ENCODE results near the gene GALNT8. TPM values are rescaled to one million over a fixed set of nuclear protein-coding genes. Genes with fewer than 3 reads are reported as not detected.

The GALNT8 gene
- total RNA-seq, 5 donors from 2014 or later (not counting 1 experiment from before 2014, with no cell fraction given) = 0.41 to 2.9 (median 1.5) TPM

DNA sequence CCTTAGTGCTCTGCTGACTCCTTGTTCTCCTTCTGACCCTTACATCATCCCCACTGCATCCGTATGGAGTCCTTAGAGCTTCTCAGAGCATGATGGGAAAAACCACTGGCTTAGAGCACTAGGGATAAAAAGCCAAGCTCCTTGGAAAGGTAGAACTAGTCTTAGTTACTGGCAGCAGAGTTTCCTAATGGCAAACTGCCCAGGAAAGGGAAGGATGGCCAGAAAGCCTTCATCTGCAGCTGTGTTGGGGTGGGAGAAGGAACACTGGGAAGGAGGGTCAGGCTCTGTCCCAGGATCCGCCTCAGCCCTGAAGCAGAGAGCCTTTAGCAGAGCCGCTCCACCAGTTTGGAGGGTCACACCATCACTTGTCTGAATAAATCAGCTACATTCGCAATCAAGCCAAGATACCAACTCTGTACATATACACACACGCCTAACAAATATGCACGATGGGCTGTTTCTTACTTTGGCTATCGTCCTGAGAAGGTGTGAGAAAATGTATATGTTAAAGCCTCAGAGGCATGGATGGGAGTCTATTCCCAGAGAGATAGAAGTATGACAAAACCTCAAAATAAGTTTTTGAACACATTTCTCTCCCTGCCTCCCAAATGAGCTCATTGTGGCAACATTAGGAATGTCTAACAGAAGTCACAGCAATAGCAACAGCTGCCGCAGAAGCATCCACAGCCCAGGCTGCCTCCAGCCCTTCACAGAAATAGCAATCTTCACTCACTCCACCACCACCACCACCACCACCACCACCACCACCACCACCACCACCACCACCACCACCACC is 18.6 kb upstream of the GALNT8 start:
- H3K9me3 ChIP-seq = peaks cover under 1% of the 10 kb centered on the region
- Mint-ChIP-seq H3K27me3 (peaks cover 2% of the 10 kb centered on the region in 2 donors), H3K9me3 (no peaks in the 10 kb centered on the region), H3K4me1 (no peaks in the 10 kb centered on the region), H3K27ac (no peak overlapping the region), H3K4me3 (no peak overlapping the region), H3K36me3 (peaks cover 22% of the 10 kb centered on the region)
- no peaks in the 10 kb centered on the region for H3K4me1 ChIP-seq (ENCODE audit: control insufficient read depth in 1 of 2, extremely low read depth in 1 of 2, insufficient read depth in 2 of 2, low read length in 2 of 2)
- no peaks in the 10 kb centered on the region for H3K27me3 ChIP-seq (replicated peaks in 1 of 2; ENCODE audit: control insufficient read depth in 2 of 2, extremely low read depth in 1 of 2, insufficient read depth in 2 of 2, low read length in 1 of 2)
- H3K4me3 ChIP-seq (ENCODE audit: control insufficient read depth in 1 of 2, extremely low read depth in 1 of 2, low read length in 1 of 2) = no peak overlapping the region
- DNase-seq = no peak
- no peak overlapping the region for H3K27ac ChIP-seq (ENCODE audit: low read length)
- H3K36me3 ChIP-seq (ENCODE audit: control insufficient read depth in 2 of 2, extremely low read depth in 1 of 2, insufficient read depth in 1 of 2, low read length in 1 of 2) = no peaks in the 10 kb centered on the region
- POLR2A ChIA-PET = no interaction called here
- 95% methylated on average over 3 of the region's 8 CpGs for WGBS (ENCODE audit: insufficient coverage)
- CTCF ChIA-PET = interaction anchor here in 1 of 2 donors (0.6 kb wide), 1 partner anchor 400 kb away, joined by 6 read pairs; no protein-coding TSS in a partner anchor
- ATAC-seq (replicated peaks in 1 of 4) = no peak

DNA sequence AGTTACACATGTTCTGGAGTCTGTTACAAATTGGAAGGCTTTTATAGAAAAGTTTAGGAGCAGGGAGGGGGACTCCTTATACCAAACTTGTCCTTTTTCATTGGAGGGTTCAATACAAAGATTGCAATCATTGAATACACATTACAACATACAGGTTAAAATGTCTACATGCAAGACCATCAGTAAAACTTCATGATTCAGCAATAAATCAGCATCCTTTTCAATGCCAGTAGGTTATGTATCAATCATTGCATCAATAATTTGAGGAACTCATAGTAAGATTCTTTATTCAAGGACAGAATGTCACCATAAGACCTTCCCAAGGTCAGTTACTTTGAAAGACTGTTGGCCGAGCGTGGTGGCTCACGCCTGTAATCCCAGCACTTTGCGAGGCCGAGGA is 16.5 kb upstream of the GALNT8 start:
- Histone ChIP-seq H3K4me3 (ENCODE audit: control insufficient read depth in 1 of 2, extremely low read depth in 1 of 2, low read length in 1 of 2) (no peak overlapping the region), H3K36me3 (ENCODE audit: control insufficient read depth in 2 of 2, extremely low read depth in 1 of 2, insufficient read depth in 1 of 2, low read length in 1 of 2) (no peaks in the 10 kb centered on the region), H3K9me3 (peaks cover 2% of the 10 kb centered on the region), H3K27ac (ENCODE audit: low read length) (no peak overlapping the region), H3K4me1 (ENCODE audit: control insufficient read depth in 1 of 2, extremely low read depth in 1 of 2, insufficient read depth in 2 of 2, low read length in 2 of 2) (no peaks in the 10 kb centered on the region), H3K27me3 (replicated peaks in 1 of 2; ENCODE audit: control insufficient read depth in 2 of 2, extremely low read depth in 1 of 2, insufficient read depth in 2 of 2, low read length in 1 of 2) (no peaks in the 10 kb centered on the region)
- Mint-ChIP-seq H3K27me3 (peaks cover 3 to 5% of the 10 kb centered on the region in 2 donors), H3K9me3 (no peaks in the 10 kb centered on the region), H3K36me3 (peaks cover 18% of the 10 kb centered on the region), H3K27ac (no peak overlapping the region), H3K4me3 (no peak overlapping the region), H3K4me1 (no peaks in the 10 kb centered on the region)
- POLR2A ChIA-PET = no interaction called here
- DNase-seq (no peak), ATAC-seq (replicated peaks in 1 of 4) (no peak)
- WGBS (ENCODE audit: insufficient coverage) = 100% methylated on average over 1 of the region's 5 CpGs
- CTCF ChIA-PET = no interaction called here

DNA sequence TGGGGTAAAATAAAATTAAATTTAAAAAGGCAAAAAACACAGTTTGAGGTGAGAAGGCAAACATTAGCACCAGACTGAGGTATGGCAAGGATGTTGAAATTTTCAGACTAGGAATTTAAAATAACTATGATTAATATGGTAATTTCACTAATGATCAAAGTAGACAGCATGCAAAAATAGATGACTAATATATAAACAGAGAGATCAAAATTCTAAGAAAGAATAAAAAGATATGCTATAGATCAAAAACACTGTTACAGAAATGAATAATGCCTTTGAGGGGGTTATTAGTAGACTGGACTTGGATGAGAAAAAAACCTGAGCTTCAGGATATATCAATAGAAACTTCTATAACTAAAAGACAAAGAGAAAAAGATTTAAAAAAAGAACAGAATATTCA is 14.4 kb upstream of the GALNT8 start:
- Mint-ChIP-seq H3K4me1 (no peaks in the 10 kb centered on the region), H3K27ac (no peak overlapping the region), H3K9me3 (no peaks in the 10 kb centered on the region), H3K4me3 (no peak overlapping the region), H3K27me3 (peaks cover 3 to 9% of the 10 kb centered on the region in 2 donors), H3K36me3 (peaks cover 2% of the 10 kb centered on the region)
- no peak for DNase-seq
- ATAC-seq (replicated peaks in 1 of 4) = no peak
- Histone ChIP-seq H3K4me3 (ENCODE audit: control insufficient read depth in 1 of 2, extremely low read depth in 1 of 2, low read length in 1 of 2) (no peak overlapping the region), H3K4me1 (ENCODE audit: control insufficient read depth in 1 of 2, extremely low read depth in 1 of 2, insufficient read depth in 2 of 2, low read length in 2 of 2) (no peaks in the 10 kb centered on the region), H3K27me3 (replicated peaks in 1 of 2; ENCODE audit: control insufficient read depth in 2 of 2, extremely low read depth in 1 of 2, insufficient read depth in 2 of 2, low read length in 1 of 2) (no peaks in the 10 kb centered on the region), H3K36me3 (ENCODE audit: control insufficient read depth in 2 of 2, extremely low read depth in 1 of 2, insufficient read depth in 1 of 2, low read length in 1 of 2) (no peaks in the 10 kb centered on the region), H3K9me3 (peaks cover 2% of the 10 kb centered on the region), H3K27ac (ENCODE audit: low read length) (no peak overlapping the region)
- CTCF ChIA-PET = interaction anchor here in 1 of 2 donors (0.6 kb wide), 1 partner anchor 114 kb away, joined by 6 read pairs; no protein-coding TSS in a partner anchor
- POLR2A ChIA-PET = interaction anchor here in 1 of 2 donors (0.6 kb wide), 1 partner anchor 261 kb away, joined by 7 read pairs; no protein-coding TSS in a partner anchor

DNA sequence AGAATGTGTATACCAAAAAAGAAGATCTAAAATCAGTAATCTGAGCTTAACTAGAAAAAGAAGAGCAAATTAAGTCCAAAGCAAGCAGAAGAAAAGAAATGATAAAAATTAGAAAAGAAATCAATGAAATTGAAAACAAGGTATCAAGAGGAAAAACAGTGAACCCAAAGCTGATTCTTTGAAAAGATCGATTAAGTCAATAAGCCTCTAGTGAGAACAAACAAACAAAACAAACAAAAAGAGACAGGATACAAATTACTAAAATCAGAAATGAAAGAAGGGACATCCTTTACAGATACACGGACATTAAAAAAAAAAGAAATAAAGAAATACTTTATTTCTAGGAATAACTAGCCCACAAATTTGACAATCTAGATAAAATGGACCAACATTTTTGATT is 12.9 kb upstream of the GALNT8 start:
- H3K4me1 ChIP-seq (ENCODE audit: control insufficient read depth in 1 of 2, extremely low read depth in 1 of 2, insufficient read depth in 2 of 2, low read length in 2 of 2) = no peaks in the 10 kb centered on the region
- POLR2A ChIA-PET = no interaction called here
- no peaks in the 10 kb centered on the region for H3K27me3 ChIP-seq (replicated peaks in 1 of 2; ENCODE audit: control insufficient read depth in 2 of 2, extremely low read depth in 1 of 2, insufficient read depth in 2 of 2, low read length in 1 of 2)
- H3K4me3 ChIP-seq (ENCODE audit: control insufficient read depth in 1 of 2, extremely low read depth in 1 of 2, low read length in 1 of 2) = no peak overlapping the region
- Mint-ChIP-seq H3K9me3 (no peaks in the 10 kb centered on the region), H3K4me1 (no peaks in the 10 kb centered on the region), H3K4me3 (no peak overlapping the region), H3K27me3 (peaks cover 3 to 9% of the 10 kb centered on the region in 2 donors), H3K36me3 (no peaks in the 10 kb centered on the region), H3K27ac (no peak overlapping the region)
- H3K36me3 ChIP-seq (ENCODE audit: control insufficient read depth in 2 of 2, extremely low read depth in 1 of 2, insufficient read depth in 1 of 2, low read length in 1 of 2) = no peaks in the 10 kb centered on the region
- ATAC-seq (replicated peaks in 1 of 4) (no peak), DNase-seq (no peak)
- WGBS (ENCODE audit: insufficient coverage) = no CpG with 5 or more reads among the region's 2 CpGs
- CTCF ChIA-PET = no interaction called here
- H3K27ac ChIP-seq (ENCODE audit: low read length) = no peak overlapping the region
- H3K9me3 ChIP-seq = peaks cover 2% of the 10 kb centered on the region

DNA sequence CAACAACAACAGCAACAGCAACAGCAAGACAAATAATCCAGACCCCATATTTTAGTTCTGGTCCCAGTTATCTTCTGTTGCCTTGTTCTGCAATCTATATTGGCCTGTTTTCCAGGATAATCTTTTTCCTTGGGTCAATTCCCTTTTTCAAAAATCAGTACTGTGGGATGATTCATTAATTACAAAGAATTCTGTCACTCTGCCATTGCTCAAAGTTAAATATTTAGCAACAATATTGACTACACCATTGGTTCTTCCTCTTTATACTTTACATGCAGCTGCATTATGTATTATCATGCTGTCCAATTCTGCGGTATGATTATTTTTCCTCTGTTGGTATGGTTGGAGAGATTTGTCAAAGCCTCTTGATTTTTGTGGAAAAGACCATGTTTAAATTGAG is 10.1 kb upstream of the GALNT8 start:
- Mint-ChIP-seq H3K36me3 (no peaks in the 10 kb centered on the region), H3K4me1 (no peaks in the 10 kb centered on the region), H3K9me3 (no peaks in the 10 kb centered on the region), H3K4me3 (no peak overlapping the region), H3K27me3 (peaks cover 5 to 14% of the 10 kb centered on the region in 2 donors), H3K27ac (no peak overlapping the region)
- H3K4me3 ChIP-seq (ENCODE audit: control insufficient read depth in 1 of 2, extremely low read depth in 1 of 2, low read length in 1 of 2) = no peak overlapping the region
- ChIA-PET CTCF (no interaction called here), POLR2A (no interaction called here)
- no peaks in the 10 kb centered on the region for H3K27me3 ChIP-seq (replicated peaks in 1 of 2; ENCODE audit: control insufficient read depth in 2 of 2, extremely low read depth in 1 of 2, insufficient read depth in 2 of 2, low read length in 1 of 2)
- no CpG with 5 or more reads among the region's 1 CpG for whole genome bisulfite sequencing (ENCODE audit: insufficient coverage)
- no peaks in the 10 kb centered on the region for H3K36me3 ChIP-seq (ENCODE audit: control insufficient read depth in 2 of 2, extremely low read depth in 1 of 2, insufficient read depth in 1 of 2, low read length in 1 of 2)
- ATAC-seq (replicated peaks in 1 of 4) = no peak
- no peaks in the 10 kb centered on the region for H3K4me1 ChIP-seq (ENCODE audit: control insufficient read depth in 1 of 2, extremely low read depth in 1 of 2, insufficient read depth in 2 of 2, low read length in 2 of 2)
- H3K27ac ChIP-seq (ENCODE audit: low read length) = no peak overlapping the region
- peaks cover 2% of the 10 kb centered on the region for H3K9me3 ChIP-seq
- DNase-seq = no peak

DNA sequence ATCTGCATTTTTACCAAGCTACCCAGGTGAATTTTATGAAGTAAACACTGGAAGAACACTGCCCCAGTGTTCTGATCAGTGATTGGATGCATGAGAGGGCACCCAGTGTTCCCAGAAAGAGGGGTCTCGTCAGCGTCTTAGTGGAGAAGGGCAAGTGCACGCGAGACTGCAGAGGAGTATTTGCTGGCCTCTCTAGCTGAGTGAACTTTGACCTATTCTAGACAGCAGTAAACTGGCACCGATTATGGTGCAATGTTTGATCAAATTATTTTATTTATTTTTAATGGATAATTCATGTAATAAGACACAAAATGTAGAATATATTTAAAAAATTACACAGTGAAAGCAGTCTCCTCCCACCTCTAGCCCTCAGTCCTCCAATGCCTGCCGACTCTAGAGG is 5.3 kb upstream of the GALNT8 start:
- H3K4me1 ChIP-seq (ENCODE audit: control insufficient read depth in 1 of 2, extremely low read depth in 1 of 2, insufficient read depth in 2 of 2, low read length in 2 of 2) = no peaks in the 10 kb centered on the region
- DNase-seq = no peak
- peaks cover 15 to 20% of the 10 kb centered on the region in 2 donors for H3K27me3 Mint-ChIP-seq
- peaks cover 0 to 9% of the 10 kb centered on the region in 2 experiments for H3K27me3 ChIP-seq (replicated peaks in 1 of 2; ENCODE audit: control insufficient read depth in 2 of 2, extremely low read depth in 1 of 2, insufficient read depth in 2 of 2, low read length in 1 of 2)
- H3K36me3 ChIP-seq (ENCODE audit: control insufficient read depth in 2 of 2, extremely low read depth in 1 of 2, insufficient read depth in 1 of 2, low read length in 1 of 2) = no peaks in the 10 kb centered on the region
- H3K4me3 Mint-ChIP-seq = no peak overlapping the region
- H3K36me3 Mint-ChIP-seq = no peaks in the 10 kb centered on the region
- ChIA-PET POLR2A (no interaction called here), CTCF (no interaction called here)
- H3K9me3 Mint-ChIP-seq = no peaks in the 10 kb centered on the region
- 83% methylated on average over 4 of the region's 6 CpGs for WGBS (ENCODE audit: insufficient coverage)
- H3K9me3 ChIP-seq = no peaks in the 10 kb centered on the region
- H3K27ac ChIP-seq (ENCODE audit: low read length) = no peak overlapping the region
- H3K4me1 Mint-ChIP-seq = no peaks in the 10 kb centered on the region
- ATAC-seq (replicated peaks in 1 of 4) = no peak
- H3K4me3 ChIP-seq (ENCODE audit: control insufficient read depth in 1 of 2, extremely low read depth in 1 of 2, low read length in 1 of 2) = no peak overlapping the region
- no peak overlapping the region for H3K27ac Mint-ChIP-seq

Data from T-cell (primary cell).